ENCODE data around the gene AP3S2. TPM values are rescaled to one million over a fixed set of nuclear protein-coding genes. Genes with fewer than 3 reads are reported as not detected.
"Not testable (repeated sequence)": the region's sequence is repeated elsewhere in the genome, so short reads cannot be mapped to it uniquely, and the experiment has no call there.

The AP3S2 gene
- total RNA-seq, 2 experiments from 2014 or later, result 17.2 to 23.5 TPM

DNA sequence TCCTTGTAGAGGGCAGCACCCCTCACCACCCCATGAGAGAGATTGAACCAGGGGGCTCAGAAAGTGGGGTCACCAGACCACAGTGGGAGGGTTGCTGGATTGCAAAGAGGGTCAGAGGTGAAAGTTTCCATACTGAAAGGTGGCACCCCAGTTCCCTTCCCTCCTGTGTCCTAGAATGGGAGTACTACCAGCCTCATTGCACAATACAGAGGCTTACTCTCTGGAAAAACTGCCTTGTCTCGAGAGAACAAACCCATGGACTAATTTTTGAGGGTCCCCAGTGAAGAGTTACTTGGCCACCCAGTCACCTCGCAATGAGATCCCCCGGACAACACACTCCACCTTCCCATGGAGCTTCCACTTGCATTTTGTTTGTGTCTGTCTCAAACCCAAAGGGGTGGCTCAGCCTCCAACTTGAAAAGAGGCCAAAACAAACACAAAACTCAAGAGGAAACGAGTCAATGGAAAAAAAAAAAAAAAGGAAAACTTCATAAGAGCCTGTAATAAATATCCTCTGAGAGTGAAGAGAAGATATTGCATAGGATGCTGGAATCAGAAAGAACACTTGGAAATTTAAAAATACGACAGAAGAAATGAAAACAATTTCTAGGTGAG lies 99.1 kb downstream of the AP3S2 start:
- intact Hi-C loops (cut with micrococcal nuclease), result no loop called here
- CTCF ChIA-PET, result interaction anchor here (0.9 kb wide), 1 partner anchor 80 kb away, joined by 3 read pairs; no protein-coding TSS in a partner anchor
- POLR2A ChIA-PET, result no interaction called here
- Mint-ChIP-seq H3K9me3 (peaks cover 10% of the 10 kb centered on the region), H3K4me1 (ENCODE audit: low read depth) (no peaks in the 10 kb centered on the region), H3K27me3 (peaks cover 7% of the 10 kb centered on the region), H3K27ac (no peak overlapping the region), H3K4me3 (no peak overlapping the region), H3K36me3 (no peaks in the 10 kb centered on the region)
- no peak for DNase-seq

DNA sequence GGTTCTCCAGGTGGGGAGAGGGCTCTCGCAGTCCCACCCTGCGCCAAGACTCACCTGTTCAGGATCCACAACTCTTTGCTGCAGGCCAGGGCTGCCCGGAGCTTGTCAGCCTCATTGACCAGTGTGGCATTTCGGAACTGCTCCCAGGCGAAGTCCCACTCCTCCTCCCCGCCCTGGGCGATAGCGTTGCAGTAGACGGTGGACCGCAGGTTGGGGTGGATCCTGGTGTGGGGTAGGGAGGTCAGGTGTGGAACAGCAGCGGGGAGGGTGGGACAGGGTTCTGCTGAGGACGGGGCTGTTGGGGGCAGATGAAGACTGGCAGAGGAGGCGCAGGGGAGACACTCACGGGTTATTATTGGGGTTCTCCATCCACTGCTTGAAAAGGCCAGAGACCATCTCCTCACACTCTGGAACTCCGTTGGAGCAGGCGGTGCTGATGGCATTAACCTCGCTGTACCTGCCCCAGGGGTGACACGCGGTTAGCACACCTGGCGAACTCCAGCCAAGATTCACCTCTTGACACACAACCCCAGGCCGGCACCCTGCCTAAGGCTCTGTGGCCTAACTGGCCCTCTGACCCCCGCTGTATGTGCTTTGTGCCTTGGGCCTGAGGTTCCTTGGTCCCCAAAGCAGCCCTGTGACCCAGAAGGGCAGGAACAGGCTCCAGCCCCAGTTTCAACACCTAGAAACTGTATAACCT lies 101.5 kb downstream of the AP3S2 start:
- POLR2A ChIA-PET, result no interaction called here
- peaks cover 4% of the 10 kb centered on the region for H3K36me3 Mint-ChIP-seq
- no peak overlapping the region for H3K27ac Mint-ChIP-seq
- no peak for DNase-seq
- intact Hi-C loops (cut with micrococcal nuclease), result no loop called here
- CTCF ChIA-PET, result no interaction called here
- H3K9me3 Mint-ChIP-seq, result peaks cover 18% of the 10 kb centered on the region
- H3K27me3 Mint-ChIP-seq, result peaks cover 10% of the 10 kb centered on the region
- H3K4me3 Mint-ChIP-seq, result no peak overlapping the region
- no peaks in the 10 kb centered on the region for H3K4me1 Mint-ChIP-seq (ENCODE audit: low read depth)

- Mint-ChIP-seq H3K27me3 (peaks cover 10% of the 10 kb centered on the region), H3K36me3 (peaks cover 4% of the 10 kb centered on the region), H3K4me1 (ENCODE audit: low read depth) (no peaks in the 10 kb centered on the region), H3K27ac (no peak overlapping the region), H3K4me3 (no peak overlapping the region), H3K9me3 (peaks cover 11% of the 10 kb centered on the region)
- POLR2A ChIA-PET, result no interaction called here
- no peak for DNase-seq
- CTCF ChIA-PET, result interaction anchor here (0.9 kb wide), 1 partner anchor 51 kb away, joined by 3 read pairs; no protein-coding TSS in a partner anchor
- intact Hi-C loops (cut with micrococcal nuclease), result no loop called here
Observed at GRCh38 chr15:89790661-89791060, 103.1 kb downstream of the AP3S2 start.

GRCh38 chr15:89790206-89790605 lies 103.6 kb downstream of the AP3S2 start:
- intact Hi-C loops (cut with micrococcal nuclease), result no loop called here
- POLR2A ChIA-PET, result no interaction called here
- H3K27ac Mint-ChIP-seq, result no peak overlapping the region
- peaks cover 10% of the 10 kb centered on the region for H3K27me3 Mint-ChIP-seq
- no peaks in the 10 kb centered on the region for H3K4me1 Mint-ChIP-seq (ENCODE audit: low read depth)
- peaks cover 9% of the 10 kb centered on the region for H3K9me3 Mint-ChIP-seq
- CTCF ChIA-PET, result interaction anchor here (0.9 kb wide), 1 partner anchor 50 kb away, joined by 3 read pairs; no protein-coding TSS in a partner anchor
- DNase-seq, result no peak
- no peak overlapping the region for H3K4me3 Mint-ChIP-seq
- H3K36me3 Mint-ChIP-seq, result peaks cover 4% of the 10 kb centered on the region

GRCh38 chr15:89788585-89788984 lies 105.2 kb downstream of the AP3S2 start:
- intact Hi-C loops (cut with micrococcal nuclease); H3K36me3 Mint-ChIP-seq; POLR2A ChIA-PET; H3K27ac Mint-ChIP-seq; H3K4me1 Mint-ChIP-seq (ENCODE audit: low read depth); H3K27me3 Mint-ChIP-seq; DNase-seq; H3K9me3 Mint-ChIP-seq; H3K4me3 Mint-ChIP-seq: not testable (repeated sequence)
- CTCF ChIA-PET, result interaction anchor here (0.7 to 1.1 kb wide), 2 partner anchors 27 to 147 kb away, joined by 3 read pairs; no protein-coding TSS in a partner anchor

DNA sequence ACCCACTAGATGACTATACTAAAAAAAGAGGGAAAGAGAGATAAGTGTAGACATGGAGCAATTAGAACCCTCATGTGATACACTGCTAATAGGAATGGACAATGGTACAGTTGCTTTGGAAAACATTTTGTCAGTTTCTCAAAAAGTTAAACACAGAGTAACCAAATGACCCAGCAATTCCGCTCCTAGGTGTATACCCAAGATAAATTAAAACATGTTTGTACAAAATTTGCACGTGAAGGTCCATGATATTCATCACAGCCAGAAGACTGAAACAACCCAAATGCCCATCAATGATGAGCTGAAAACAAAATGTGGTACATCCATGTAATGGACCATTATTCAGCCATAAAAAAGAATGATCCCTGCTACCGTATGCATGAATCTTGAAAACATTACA lies 105.8 kb downstream of the AP3S2 start:
- POLR2A ChIA-PET, result no interaction called here
- Mint-ChIP-seq H3K9me3 (peaks cover 9% of the 10 kb centered on the region), H3K27me3 (peaks cover 9% of the 10 kb centered on the region), H3K36me3 (peaks cover 4% of the 10 kb centered on the region), H3K4me3 (no peak overlapping the region), H3K4me1 (ENCODE audit: low read depth) (no peaks in the 10 kb centered on the region), H3K27ac (peak overlapping the region; percentile 14)
- intact Hi-C loops (cut with micrococcal nuclease), result no loop called here
- DNase-seq, result no peak
- CTCF ChIA-PET, result no interaction called here

- CTCF ChIA-PET, result no interaction called here
Observed at GRCh38 chr15:89785774-89786140, 108.0 kb downstream of the AP3S2 start.

DNA sequence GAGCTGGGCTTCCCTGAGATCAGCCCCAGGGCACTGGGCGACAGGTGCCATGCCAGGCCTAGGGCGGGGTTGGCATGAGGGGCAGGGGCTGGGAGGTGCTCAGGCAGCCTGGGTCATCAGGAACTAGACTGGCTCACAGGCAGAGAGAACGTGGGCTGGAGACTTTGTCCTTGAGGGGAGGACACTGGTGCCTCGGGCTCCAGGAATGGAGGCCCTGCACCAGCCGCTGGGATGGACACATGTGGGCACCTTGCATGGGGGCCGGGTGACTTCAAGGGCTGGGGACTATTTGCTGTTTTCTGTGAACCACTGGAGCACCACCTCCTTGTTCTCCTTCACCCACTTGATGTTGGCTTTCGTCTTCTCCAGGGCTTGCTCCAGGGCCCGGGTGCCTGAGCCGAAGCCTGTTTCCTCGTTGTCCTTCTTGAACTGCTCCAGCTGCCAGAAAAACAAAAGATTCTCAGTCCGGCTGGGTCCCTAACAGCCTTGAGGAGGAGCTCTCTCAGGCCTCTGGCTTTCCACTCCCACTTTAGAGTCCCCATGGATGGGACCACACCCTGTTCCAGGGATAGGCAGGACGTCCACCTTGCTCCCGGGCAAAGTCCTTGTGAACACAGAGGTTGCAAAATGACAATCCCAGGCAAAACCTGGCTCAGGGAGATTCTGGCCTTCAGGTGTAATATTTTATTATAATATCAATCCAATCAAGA lies 108.6 kb downstream of the AP3S2 start:
- ChIA-PET CTCF (no interaction called here), POLR2A (no interaction called here)
- H3K9me3 Mint-ChIP-seq, result peaks cover 9% of the 10 kb centered on the region
- peaks cover 8% of the 10 kb centered on the region for H3K27me3 Mint-ChIP-seq
- H3K4me3 Mint-ChIP-seq, result no peak overlapping the region
- intact Hi-C loops (cut with micrococcal nuclease), result no loop called here
- peaks cover 21% of the 10 kb centered on the region for H3K4me1 Mint-ChIP-seq (ENCODE audit: low read depth)
- peaks cover 4% of the 10 kb centered on the region for H3K36me3 Mint-ChIP-seq
- DNase-seq, result no peak
- H3K27ac Mint-ChIP-seq, result no peak overlapping the region

More at GRCh38 chr15:89785774-89786140, 108.0 kb downstream of the AP3S2 start:
- H3K36me3 Mint-ChIP-seq, result peaks cover 4% of the 10 kb centered on the region
- no peak for DNase-seq
- no peak overlapping the region for H3K4me3 Mint-ChIP-seq
- POLR2A ChIA-PET, result no interaction called here
- no peak overlapping the region for H3K27ac Mint-ChIP-seq
- H3K4me1 Mint-ChIP-seq (ENCODE audit: low read depth), result peaks cover 16% of the 10 kb centered on the region
- intact Hi-C loops (cut with micrococcal nuclease), result no loop called here
- peaks cover 10% of the 10 kb centered on the region for H3K27me3 Mint-ChIP-seq
- peaks cover 9% of the 10 kb centered on the region for H3K9me3 Mint-ChIP-seq

- peaks cover 9% of the 10 kb centered on the region for H3K9me3 Mint-ChIP-seq
- ChIA-PET CTCF (interaction anchor here (1.1 kb wide), 1 partner anchor 87 kb away, joined by 3 read pairs; no protein-coding TSS in a partner anchor), POLR2A (no interaction called here)
- H3K4me1 Mint-ChIP-seq (ENCODE audit: low read depth), result peaks cover 21% of the 10 kb centered on the region
- peaks cover 6% of the 10 kb centered on the region for H3K27me3 Mint-ChIP-seq
- intact Hi-C loops (cut with micrococcal nuclease), result no loop called here
- DNase-seq, result no peak
- H3K36me3 Mint-ChIP-seq, result peaks cover 4% of the 10 kb centered on the region
- no peak overlapping the region for H3K4me3 Mint-ChIP-seq
- no peak overlapping the region for H3K27ac Mint-ChIP-seq
Observed at GRCh38 chr15:89784686-89784960, 109.2 kb downstream of the AP3S2 start.

DNA sequence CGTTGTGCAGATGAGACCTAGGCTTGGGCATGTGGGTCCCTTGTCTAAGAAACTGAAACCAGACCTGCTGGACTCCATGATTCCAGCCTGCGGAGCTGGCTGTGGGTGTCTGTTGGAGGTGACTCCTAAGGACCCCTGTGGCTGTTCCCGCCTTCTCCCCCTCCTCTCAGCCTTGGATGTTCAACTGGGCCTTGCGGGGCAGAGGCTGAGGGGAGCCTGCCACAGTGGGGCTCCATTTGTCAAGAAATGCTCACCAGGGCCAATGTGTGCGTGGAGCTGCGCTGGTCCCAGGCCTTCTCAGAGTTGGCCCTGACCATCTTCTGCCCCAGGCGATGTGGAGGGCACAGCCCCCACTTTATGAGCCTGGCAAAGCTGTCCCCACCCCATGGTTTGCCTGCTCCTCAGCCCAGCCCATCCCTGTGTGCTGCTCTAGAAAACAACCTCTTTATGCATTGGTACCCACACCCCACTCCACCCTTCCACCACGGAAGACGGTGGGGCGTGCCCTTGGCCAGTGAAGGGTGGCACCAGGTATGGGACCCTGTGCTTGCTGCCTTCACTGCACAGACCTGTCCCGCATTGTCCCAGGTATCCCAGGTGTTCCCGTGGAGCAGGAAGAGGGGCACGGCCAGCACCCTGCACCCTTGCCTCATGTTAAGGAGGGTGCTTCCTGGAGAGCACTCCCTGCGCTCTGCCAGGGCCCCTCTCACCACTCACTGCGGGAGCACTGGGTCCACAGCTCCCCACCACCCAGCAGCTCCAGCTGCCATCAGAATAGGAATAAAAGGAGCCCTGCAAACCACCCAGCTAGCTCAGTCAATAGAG lies 109.7 kb downstream of the AP3S2 start:
- Mint-ChIP-seq H3K9me3 (peaks cover 9% of the 10 kb centered on the region), H3K27me3 (peaks cover 6% of the 10 kb centered on the region), H3K4me1 (ENCODE audit: low read depth) (peaks cover 21% of the 10 kb centered on the region), H3K4me3 (no peak overlapping the region), H3K36me3 (peaks cover 4% of the 10 kb centered on the region), H3K27ac (no peak overlapping the region)
- no peak for DNase-seq
- ChIA-PET POLR2A (no interaction called here), CTCF (interaction anchor here (0.9 to 1.4 kb wide), 3 partner anchors 23 to 91 kb away, joined by 3 to 4 read pairs (median 3); no protein-coding TSS in a partner anchor)
- intact Hi-C loops (cut with micrococcal nuclease), result no loop called here

- ChIA-PET CTCF (interaction anchor here (0.9 to 1.4 kb wide), 3 partner anchors 22 to 92 kb away, joined by 3 to 4 read pairs (median 3); no protein-coding TSS in a partner anchor), POLR2A (interaction anchor here (0.5 kb wide), 1 partner anchor 182 kb away, joined by 4 read pairs; no protein-coding TSS in a partner anchor)
- Mint-ChIP-seq H3K36me3 (peaks cover 4% of the 10 kb centered on the region), H3K27me3 (peaks cover 6% of the 10 kb centered on the region), H3K4me3 (no peak overlapping the region), H3K4me1 (ENCODE audit: low read depth) (peaks cover 21% of the 10 kb centered on the region), H3K9me3 (peaks cover 7% of the 10 kb centered on the region), H3K27ac (no peak overlapping the region)
- DNase-seq, result no peak
- intact Hi-C loops (cut with micrococcal nuclease), result no loop called here
Observed at GRCh38 chr15:89783111-89783860, 110.5 kb downstream of the AP3S2 start.

Data from activated CD4-positive, alpha-beta memory T cell treated with anti-CD3 and anti-CD28 coated beads for 36 hours (primary cell).